Measurements from ENCODE around the gene CENPW. TPM values are rescaled to one million over a fixed set of nuclear protein-coding genes. Genes with fewer than 3 reads are reported as not detected.

The CENPW gene
- 0.72 and 2.6 TPM in 2 replicates for total RNA-seq

DNA sequence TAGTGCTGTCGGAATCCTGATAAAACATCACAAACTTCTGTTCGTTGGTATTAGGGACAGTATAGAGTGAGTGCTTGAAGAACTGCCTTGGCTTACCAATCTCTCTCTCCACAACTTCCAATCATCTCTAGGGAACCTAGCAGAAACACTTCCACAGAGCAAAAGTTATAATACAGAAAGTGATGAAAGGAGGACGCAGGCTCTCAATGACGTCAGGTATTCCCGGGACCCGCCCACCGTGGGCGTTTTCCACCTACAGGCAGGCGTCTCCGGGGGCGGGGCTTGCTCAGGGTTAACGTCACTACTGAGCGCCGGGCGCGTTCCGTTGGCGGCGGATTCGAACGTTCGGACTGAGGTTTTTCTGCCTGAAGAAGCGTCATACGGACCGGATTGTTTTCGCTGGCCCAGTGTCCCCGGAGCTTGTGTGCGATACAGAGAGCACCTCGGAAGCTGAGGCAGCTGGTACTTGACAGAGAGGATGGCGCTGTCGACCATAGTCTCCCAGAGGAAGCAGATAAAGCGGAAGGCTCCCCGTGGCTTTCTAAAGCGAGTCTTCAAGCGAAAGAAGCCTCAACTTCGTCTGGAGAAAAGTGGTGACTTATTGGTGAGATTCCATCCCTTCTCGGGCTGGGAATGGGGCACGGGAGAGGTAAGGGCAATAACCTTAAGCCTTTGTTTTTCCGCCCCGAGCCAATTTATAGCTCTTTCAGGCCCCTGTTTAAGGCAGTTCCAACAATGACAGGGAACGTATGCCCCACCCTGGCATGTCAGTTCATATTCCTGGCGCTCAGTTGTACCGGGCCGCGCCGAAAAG lies at the start of gene CENPW:
CENPW (plus strand) TSS at position 320 of the 814 bp plus-strand sequence; CDS start at position 479, 159 bp downstream.

